Omental fat pad (tissue), 4 donors: ENCODE measurements around the gene MARCHF3. TPM values are rescaled to one million over a fixed set of nuclear protein-coding genes. Genes with fewer than 3 reads are reported as not detected.

ENCODE experiments used
- ATAC-seq: fragments of 150-250 bp; one replicate; pipeline ENCODE4 v1.9.1; 2016; ENCODE audit warnings: mild to moderate bottlenecking, moderate library complexity; ENCODE audit not compliant: low FRiP score
- DNase-seq: peaks from one replicate; pipeline ENCODE4 v3.0.0-alpha.2; 2019; ENCODE audit warnings: low spot score
- CTCF ChIP-seq, 3 donors: fragments of 450-650 bp; IDR thresholded peaks; one replicate each; pipeline ENCODE4 v1.5.1; 2016 to 2017; ENCODE audit warnings: antibody characterized with exemption in 3 of 3, mild to moderate bottlenecking in 3 of 3, moderate library complexity in 2 of 3
- total RNA-seq, 4 donors: library from RNA; depleted of rRNA; stranded (reverse); fragments of >200 nt; gene quantifications; one replicate each; pipeline ENCODE4 v1.1.0, GENCODE V29; 2016

The MARCHF3 gene
- total RNA-seq, 4 donors from 2014 or later, result 7.4 to 72.7 (median 16.2) TPM

DNA sequence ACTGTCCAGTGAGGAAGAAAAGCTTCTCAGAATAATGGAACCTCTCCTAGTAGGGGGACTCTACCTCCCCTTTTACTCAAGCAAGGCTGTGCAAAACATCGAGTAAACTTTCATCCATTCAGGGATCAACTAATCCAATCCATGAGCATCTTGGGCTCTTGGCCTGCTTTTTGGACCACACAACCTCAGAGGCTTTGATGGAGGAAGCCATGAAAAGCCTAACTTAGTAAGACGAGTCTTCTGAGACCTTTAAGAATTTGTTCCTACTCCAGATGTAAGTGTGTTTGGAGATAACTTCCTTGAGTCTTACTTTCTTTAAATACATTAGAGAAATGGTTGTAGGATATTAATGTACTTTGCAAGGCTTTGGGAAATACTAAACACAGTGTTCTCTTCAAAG lies 49.1 kb downstream of the MARCHF3 start:
- no peak for TF ChIP-seq CTCF (IDR thresholded peaks at IDR 0.05)
- DNase-seq (no peak), ATAC-seq (no peak)

DNA sequence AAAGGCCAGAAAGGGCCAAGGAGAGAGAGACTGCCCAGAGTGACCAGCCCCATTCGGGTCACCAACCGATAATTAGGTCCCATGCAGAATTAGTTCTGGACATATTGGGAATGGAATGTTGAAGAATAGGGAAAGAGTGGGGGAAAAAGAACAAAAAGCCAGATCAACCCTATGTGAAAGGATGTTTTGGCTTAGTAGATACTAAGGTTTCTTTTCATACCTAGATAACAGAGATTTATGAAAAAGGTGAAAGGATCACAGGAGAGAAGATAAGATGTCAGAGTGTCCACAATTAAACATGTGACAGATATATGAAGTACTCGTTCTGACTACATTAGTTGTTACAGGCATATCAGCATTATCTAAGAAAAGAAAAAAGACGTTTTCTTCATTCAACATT lies 52.1 kb downstream of the MARCHF3 start:
- DNase-seq (no peak), ATAC-seq (no peak)
- no peak for TF ChIP-seq CTCF (IDR thresholded peaks at IDR 0.05)

DNA sequence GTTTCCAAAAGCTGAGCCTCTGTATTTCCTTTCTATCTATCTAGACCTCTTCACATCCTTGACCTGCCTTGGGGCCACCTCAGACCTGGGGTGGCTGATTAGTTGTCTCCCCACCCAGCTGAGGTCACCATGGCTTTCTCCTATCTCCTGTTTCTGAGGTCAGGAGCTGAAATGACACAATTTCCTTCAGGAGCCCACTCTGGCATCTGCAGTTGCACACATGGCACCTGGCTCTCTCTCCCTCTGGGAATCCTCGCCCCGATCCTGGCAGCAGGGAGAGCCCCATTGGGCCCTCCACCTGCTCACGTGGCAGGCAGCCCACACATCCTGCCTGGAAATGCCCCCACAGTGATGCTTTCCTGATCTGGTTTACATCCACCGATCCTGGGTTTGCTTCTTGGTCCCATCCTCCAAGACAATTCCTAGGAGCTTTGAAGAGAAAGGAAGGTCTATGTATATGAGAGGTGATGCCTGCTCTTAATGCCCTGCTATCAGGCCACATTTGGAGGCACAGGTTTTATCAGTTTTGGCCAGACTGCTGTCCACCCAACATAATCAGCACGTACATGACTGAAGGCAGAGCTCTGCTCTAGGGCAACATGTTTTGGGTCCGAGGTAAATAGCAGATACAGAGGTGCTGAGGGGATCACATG lies 53.7 kb downstream of the MARCHF3 start:
- no peak for TF ChIP-seq CTCF (IDR thresholded peaks at IDR 0.05)
- no peak for ATAC-seq
- DNase-seq, result no peak

GRCh38 chr5:126975796-126976195 lies 54.6 kb downstream of the MARCHF3 start:
- DNase-seq, result no peak
- ATAC-seq, result no peak
- TF ChIP-seq CTCF (IDR thresholded peaks at IDR 0.05), result no peak

- DNase-seq (no peak), ATAC-seq (no peak)
- TF ChIP-seq CTCF (IDR thresholded peaks at IDR 0.05), result no peak
Observed at GRCh38 chr5:126973193-126973592, 57.2 kb downstream of the MARCHF3 start.

DNA sequence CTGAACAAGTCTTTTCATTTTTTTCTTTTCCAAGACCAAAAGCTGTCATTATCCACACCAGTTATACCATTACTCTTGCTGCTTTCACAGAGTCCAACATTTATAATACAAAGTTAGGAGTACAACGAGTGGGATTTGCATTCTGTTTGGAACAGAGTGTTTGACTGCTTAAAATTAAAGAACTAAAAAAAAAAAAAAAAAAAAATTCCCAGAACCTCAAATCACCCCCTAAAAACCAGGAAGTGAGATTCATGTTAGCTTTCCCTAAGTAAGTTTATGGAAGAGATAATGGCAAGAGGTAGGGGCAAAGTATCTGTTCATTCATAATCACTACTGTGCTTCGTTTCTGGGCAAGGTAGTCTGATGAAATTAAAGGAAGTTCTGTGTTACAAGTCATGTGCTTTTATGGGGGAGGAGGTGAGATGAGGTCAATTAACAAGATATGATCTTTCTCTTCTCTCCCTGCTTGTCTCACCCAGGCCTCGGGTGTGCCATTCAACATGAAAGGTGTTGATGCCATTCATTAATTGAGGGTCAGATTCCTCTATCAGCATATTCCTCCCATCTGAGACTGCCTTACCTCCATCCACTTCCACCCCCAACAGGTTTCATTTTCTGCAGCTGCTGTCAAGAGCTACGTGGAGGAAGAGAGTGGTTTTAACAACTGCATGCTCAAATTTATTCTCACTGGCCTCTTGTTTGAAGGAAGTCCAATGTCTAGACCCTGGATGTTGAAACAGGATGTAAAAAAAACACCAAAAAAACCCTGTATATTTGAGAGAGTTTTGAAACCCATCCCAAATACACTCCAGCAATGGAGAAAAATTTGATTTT lies 58.1 kb downstream of the MARCHF3 start:
- TF ChIP-seq CTCF (IDR thresholded peaks at IDR 0.05), result no peak
- peak; percentile 20 for ATAC-seq
- no peak for DNase-seq
